K562 (cell line): ENCODE data around the gene LMNTD2. TPM values are rescaled to one million over a fixed set of nuclear protein-coding genes. Genes with fewer than 3 reads are reported as not detected.

Experiments used
- ATAC-seq: fragments of 200-7000 bp; cut with Tn5 transposase; 3 replicates; pipeline ENCODE4 v1.9.1; 2020; ENCODE audit warnings: moderate library complexity
- BruUV-seq: library from RNA; stranded (reverse); fragments of 400-500 nt; replicated peaks from 2 replicates; lab custom pipeline; 2021; lab: Mats Ljungman, UMichigan
- CTCF ChIA-PET: fragments of 300-600 bp; formaldehyde crosslinking; extraction: SDS; loops from one replicate; lab custom pipeline; 2021; ENCODE audit warnings: low intra/inter-chr PET ratio; lab: Yijun Ruan, JAX
- POLR2A ChIA-PET: fragments of 300-600, 350-650 bp; sonication (Branson Sonifier 250); formaldehyde crosslinking; extraction: SDS; loops from one replicate; lab custom pipeline; 2021; ENCODE audit warnings: antibody characterized with exemption, inconsistent platforms; lab: Yijun Ruan, JAX
- DNase-seq, 4 experiments: peaks; one replicate each; pipeline versions ENCODE4 v3.0.0 to v3.0.0-alpha.2; 2011 to 2018; ENCODE audit warnings: low spot score in 3 of 4, mixed read lengths in 3 of 4; ENCODE audit errors: extremely low read depth in 1 of 4
- FAIRE-seq: peaks from 2 replicates; lab custom pipeline; 2011; peaks lifted over from hg19 to GRCh38; lab: Jason Lieb, UNC
- H2AFZ ChIP-seq: 2 replicates; pipeline ENCODE4 v1.6.0; 2011; ENCODE audit warnings: low read depth, low read length, control low read depth, inconsistent platforms
- H3K27ac ChIP-seq: fragments of 200-600 bp; 3 replicates; pipeline ENCODE4 v1.8.0; 2011; ENCODE audit warnings: low read depth, mild to moderate bottlenecking, control low read depth, inconsistent platforms, low read length, moderate library complexity, mixed read lengths; ENCODE audit errors: extremely low read depth
- H3K27me3 ChIP-seq, 2 experiments: fragments of 300-600 bp in 1 of 2; 2 replicates in 1 of 2; 3 replicates in 1 of 2; pipeline versions ENCODE4 v1.6.0 to v1.8.0; 2011; ENCODE audit warnings: inconsistent platforms in 2 of 2, low read length in 2 of 2, mild to moderate bottlenecking in 1 of 2, mixed read lengths in 1 of 2, moderate library complexity in 1 of 2; ENCODE audit not compliant: control insufficient read depth in 2 of 2, insufficient read depth in 2 of 2
- H3K36me3 ChIP-seq: fragments of 300-600 bp; 3 replicates; pipeline ENCODE4 v1.8.0; 2011; ENCODE audit warnings: mild to moderate bottlenecking, low read length, inconsistent platforms; ENCODE audit not compliant: control insufficient read depth, insufficient read depth
- H3K4me1 ChIP-seq, 2 experiments: fragments of 200-600 bp in 1 of 2; replicated peaks in 1 of 2; 2 replicates in 1 of 2; 3 replicates in 1 of 2; pipeline versions ENCODE4 v1.5.1 to v1.8.0; 2011; ENCODE audit warnings: inconsistent platforms in 2 of 2, low read length in 2 of 2, mild to moderate bottlenecking in 1 of 2, mixed read lengths in 1 of 2, moderate library complexity in 1 of 2; ENCODE audit not compliant: control insufficient read depth in 2 of 2, insufficient read depth in 2 of 2
- H3K4me2 ChIP-seq: 2 replicates; pipeline ENCODE4 v1.6.1; 2011; ENCODE audit warnings: low read length, control low read depth, inconsistent platforms, mixed read lengths; ENCODE audit not compliant: insufficient read depth
- H3K4me3 ChIP-seq: fragments of 200-600 bp; sonication (generic), shearing (Covaris generic); 2 replicates; pipeline ENCODE4 v1.5.1; 2016; ENCODE audit warnings: control low read depth, inconsistent platforms
- H3K79me2 ChIP-seq: fragments of 200-600 bp; 3 replicates; pipeline ENCODE4 v1.8.0; 2011; ENCODE audit warnings: low read length, inconsistent platforms; ENCODE audit not compliant: control insufficient read depth, insufficient read depth
- H3K9ac ChIP-seq, 2 experiments: 2 replicates each; pipeline versions ENCODE4 v1.6.0 to v1.6.1; 2011; ENCODE audit warnings: low read depth in 2 of 2, low read length in 2 of 2, control low read depth in 1 of 2, inconsistent platforms in 1 of 2, mild to moderate bottlenecking in 1 of 2, mixed read lengths in 1 of 2; ENCODE audit not compliant: insufficient read depth in 1 of 2
- H3K9me1 ChIP-seq: one replicate; pipeline ENCODE4 v1.6.0; 2011; ENCODE audit warnings: inconsistent platforms, mild to moderate bottlenecking, low read length, moderate library complexity; ENCODE audit not compliant: control insufficient read depth, insufficient read depth
- H3K9me3 ChIP-seq: replicated peaks from 2 replicates; pipeline ENCODE4 v1.5.1; 2011; ENCODE audit warnings: low read depth, low read length, inconsistent platforms; ENCODE audit not compliant: control insufficient read depth, insufficient read depth
- H4K20me1 ChIP-seq: replicated peaks from 2 replicates; pipeline ENCODE4 v1.6.1; 2011; ENCODE audit warnings: low read length, inconsistent platforms, mixed read lengths; ENCODE audit not compliant: control insufficient read depth, insufficient read depth
- ASH1L ChIP-seq: fragments of 450-650 bp; IDR thresholded peaks from 2 replicates; pipeline ENCODE4 v1.6.1; 2018; ENCODE audit warnings: borderline replicate concordance, mild to moderate bottlenecking, low read depth; ENCODE audit not compliant: partially characterized antibody
- CHD2 ChIP-seq: IDR thresholded peaks from 2 replicates; pipeline ENCODE4 v1.6.1; 2011; ENCODE audit warnings: low read depth, low read length
- CREM ChIP-seq: IDR thresholded peaks from 2 replicates; pipeline ENCODE4 v1.6.1; 2014; ENCODE audit warnings: antibody characterized with exemption, low read depth
- CSDE1 ChIP-seq, 2 experiments: fragments of 450-650 bp; IDR thresholded peaks; 2 replicates each; pipeline ENCODE4 v1.6.1; 2016; ENCODE audit warnings: mild to moderate bottlenecking in 1 of 2
- ILK ChIP-seq: fragments of 450-650 bp; IDR thresholded peaks from 2 replicates; pipeline ENCODE4 v1.6.1; 2016; ENCODE audit warnings: missing genetic modification characterization, low read depth, mild to moderate bottlenecking, missing compliant biosample characterization, moderate library complexity, borderline replicate concordance
- KDM5B ChIP-seq: fragments of 200-600 bp; sonication (generic); IDR thresholded peaks from 2 replicates; pipeline ENCODE4 v1.6.1; 2012; ENCODE audit warnings: low read depth, mild to moderate bottlenecking, moderate library complexity, low read length, control low read depth, inconsistent platforms; ENCODE audit not compliant: insufficient replicate concordance
- NFE2L1 ChIP-seq: fragments of 450-650 bp; IDR thresholded peaks from 2 replicates; pipeline ENCODE4 v1.6.1; 2016; ENCODE audit warnings: missing genetic modification characterization, low read depth, mild to moderate bottlenecking, missing compliant biosample characterization, moderate library complexity, borderline replicate concordance
- SETDB1 ChIP-seq: IDR thresholded peaks from one replicate; pipeline ENCODE4 v1.6.1; 2012; ENCODE audit warnings: low read length, control low read depth, inconsistent platforms
- SP2 ChIP-seq: IDR thresholded peaks from 2 replicates; pipeline ENCODE4 v1.6.1; 2011; ENCODE audit warnings: mild to moderate bottlenecking, low read depth, low read length, moderate library complexity; ENCODE audit not compliant: poor library complexity, severe bottlenecking; ENCODE audit errors: extremely low read depth
- STAT5A ChIP-seq: IDR thresholded peaks from 2 replicates; pipeline ENCODE4 v1.6.1; 2012; ENCODE audit warnings: low read length, inconsistent platforms, borderline replicate concordance
- WHSC1 ChIP-seq: IDR thresholded peaks from one replicate; pipeline ENCODE4 v1.6.1; 2012; ENCODE audit warnings: low read length, control low read depth, inconsistent platforms
- ZNF444 ChIP-seq: fragments of 250-450 bp; sonication (Bioruptor Pico); IDR thresholded peaks from 2 replicates; pipeline ENCODE4 v1.4.0; 2020; ENCODE audit warnings: mild to moderate bottlenecking, moderate library complexity
- WGBS: fragments of 100-300 bp; shearing (Covaris generic); methylation state at CpG from one replicate; pipeline ENCODE4 v1.1.6; 2016; ENCODE audit warnings: low coverage, mixed read lengths; ENCODE audit not compliant: insufficient coverage; ENCODE audit errors: missing lambda C conversion rate; 5-methylcytosine and 5-hydroxymethylcytosine counted together
- in situ Hi-C: fragments of 300-500 bp; cut with MboI; formaldehyde crosslinking; loops from 4 replicates; pipeline ENCODE4 v1.15.0; 2018; ENCODE audit warnings: inconsistent platforms, mixed read lengths
- intact Hi-C: fragments of 100-400 bp; cut with micrococcal nuclease; formaldehyde crosslinking; loops from 2 replicates; pipeline ENCODE4 v1.14.2; 2022
- polyA plus RNA-seq, 8 experiments: library from polyadenylated mRNA; depleted of rRNA in 4 of 8; stranded (reverse) in 5 of 8; unstranded in 3 of 8; fragments of >200 nt; fragmentation: Nextera tagmentation in 2 of 8; fragmentation: Illumina TruSeq in 1 of 8; extraction: Ambion mirVana in 2 of 8; extraction: Trizol in 1 of 8; gene quantifications; 2 replicates each; pipeline versions ENCODE4 v1.2.1 to v1.2.3, GENCODE V29; 2011 to 2014; ENCODE audit warnings: inconsistent platforms in 1 of 8, missing spikeins in 1 of 8
- total RNA-seq, 7 experiments: library from RNA; depleted of rRNA in 6 of 7; stranded (reverse); fragments of >200 nt in 6 of 7; fragmentation: Illumina TruSeq in 2 of 7; extraction: Trizol in 2 of 7; gene quantifications; 2 replicates each; pipeline versions ENCODE4 v1.2.1 to v1.2.3, GENCODE V29; 2011 to 2021; ENCODE audit warnings: low replicate concordance in 1 of 7
- TF ChIP-seq, protein P1 (sequence below): fragments of 450-650 bp; formaldehyde crosslinking; IDR thresholded peaks from 2 replicates; pipeline ENCODE4 v1.4.0; 2020; ENCODE audit warnings: mild to moderate bottlenecking, moderate library complexity
- TF ChIP-seq, protein P2 (sequence below): sonication (generic); formaldehyde crosslinking; IDR thresholded peaks from 2 replicates; pipeline ENCODE4 v1.8.0; 2022; ENCODE audit warnings: mild to moderate bottlenecking, missing genetic modification reagents

The LMNTD2 gene
- total and polyA plus RNA-seq, 9 of the 15 experiments (the other 6 are each of a cell fraction or from before 2014, with no cell fraction given), result 0.48 to 4.2 (median 1.5) TPM; not detected in 3

DNA sequence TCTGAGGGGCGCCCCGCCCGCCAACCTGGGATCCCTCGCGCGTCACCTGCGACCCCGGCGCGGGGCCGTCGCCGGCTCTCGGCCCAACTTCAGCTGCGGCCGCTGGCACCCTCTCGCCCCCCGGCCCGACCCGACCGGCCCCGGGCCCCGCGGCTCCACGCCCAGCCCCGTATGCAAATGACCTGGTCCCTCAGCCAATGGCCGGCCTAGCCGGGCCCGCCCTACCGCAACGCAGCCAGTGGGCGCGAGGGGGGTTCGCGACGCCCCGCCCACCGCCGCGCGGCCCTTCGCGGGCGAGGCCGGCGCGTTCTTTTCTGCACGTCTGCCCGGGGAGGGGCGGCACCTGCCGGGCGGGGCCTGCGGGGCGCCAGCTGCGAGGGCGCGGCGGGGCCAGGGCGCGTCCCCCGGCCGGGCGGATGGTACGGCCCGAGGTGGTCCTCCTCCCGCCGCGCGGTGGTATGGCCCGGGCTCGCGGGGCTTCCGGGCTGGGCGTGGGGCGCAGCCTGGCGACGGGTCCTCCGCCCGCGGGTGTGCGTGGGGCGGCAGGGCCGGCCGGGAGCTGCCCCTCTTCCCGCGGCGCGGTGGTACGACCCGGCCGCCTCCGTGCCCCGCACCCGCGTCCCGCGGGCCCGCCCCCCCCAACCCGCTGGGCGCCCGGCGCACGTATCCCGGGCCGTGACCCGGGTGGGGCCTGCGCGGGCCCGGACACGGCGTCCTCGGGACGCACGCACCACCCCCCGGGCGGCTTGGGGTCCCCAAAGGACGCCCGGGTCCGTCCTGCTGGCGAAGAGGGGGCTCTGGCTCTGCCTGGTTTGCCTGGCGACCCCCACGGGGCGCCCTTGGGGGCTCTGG lies 8.0 kb upstream of the LMNTD2 start (continued):
- TF ChIP-seq STAT5A (no peak), CHD2 (0 out of 2 replicates have a peak, but pooled peaks have one; percentile 27), NFE2L1 (tag) (no peak), SP2 (peak; percentile 39), CREM (peak; percentile 86)

DNA sequence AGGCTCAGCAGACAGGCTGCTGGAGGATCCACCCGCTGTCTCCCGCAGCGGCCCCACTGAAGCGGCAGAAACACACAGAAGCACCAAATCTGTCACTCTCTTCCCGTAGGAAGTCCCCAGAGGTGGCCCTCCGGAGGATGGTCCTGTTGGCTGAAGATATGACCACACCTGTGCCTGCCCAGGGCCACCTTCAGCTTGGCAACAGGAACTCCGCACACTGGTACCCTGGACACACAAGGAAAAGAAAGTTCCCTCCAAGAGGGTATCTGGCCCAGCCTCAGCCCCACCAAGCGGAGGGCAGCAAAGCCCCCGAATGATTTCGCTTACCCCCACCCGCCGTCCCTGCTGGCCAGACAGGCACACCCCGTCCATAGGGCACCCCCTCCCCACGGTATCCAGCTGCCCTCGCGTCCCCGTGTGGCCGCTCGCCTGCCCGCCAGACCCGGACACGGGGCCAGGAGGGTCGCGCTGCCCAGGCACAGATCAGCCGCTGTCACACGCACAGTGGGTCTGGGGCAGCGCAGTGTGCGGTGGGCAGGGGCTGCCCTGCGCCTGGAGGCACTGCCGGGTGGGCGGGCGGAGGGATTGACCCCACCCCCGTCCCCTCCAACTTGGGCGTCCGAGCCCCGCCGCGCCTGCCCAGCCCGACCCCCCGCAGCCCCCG lies 7.2 kb upstream of the LMNTD2 start:
- no peak for DNase-seq
- H3K9me1 ChIP-seq, result no peaks in the 10 kb centered on the region
- H3K27ac ChIP-seq, result peak overlapping the region; percentile 38; the same call in 1 of the 3 replicates
- H4K20me1 ChIP-seq, result no peaks in the 10 kb centered on the region
- H3K36me3 ChIP-seq, result peaks cover 25% of the 10 kb centered on the region; the same call in 2 of the 3 replicates
- peak overlapping the region; percentile 68; the same call in 1 of the 2 replicates for H2AFZ ChIP-seq
- H3K4me2 ChIP-seq, result peak overlapping the region; percentile 91
- whole genome bisulfite sequencing, result 20% methylated on average over 32 of the region's 41 CpGs
- H3K4me1 ChIP-seq, result peaks cover 27 to 72% of the 10 kb centered on the region in 2 experiments
- ATAC-seq, result no peak; the same call in 1 of the 3 replicates
- H3K79me2 ChIP-seq, result peaks cover 30% of the 10 kb centered on the region
- peak overlapping the region; percentile 84 for H3K4me3 ChIP-seq
- CTCF ChIA-PET, result interaction anchor here (0.7 kb wide), 1 partner anchor 32 kb away, joined by 5 read pairs; the partner anchor contains the start of gene HRAS
- POLR2A ChIA-PET, result interaction anchor here (0.6 to 1.9 kb wide), 2 partner anchors 8 to 159 kb away, joined by 4 to 6 read pairs; no protein-coding TSS in a partner anchor
- intact Hi-C loops (loop anchor here (10.0 kb wide), 1 partner anchor 227 kb away; the partner anchor contains the start of genes CEND1 and SLC25A22), in situ Hi-C loops (no loop called here)
- peak; percentile 51 for FAIRE-seq
- no peaks in the 10 kb centered on the region for H3K27me3 ChIP-seq
- peak overlapping the region; percentile 53 to 93; a peak in 3 of 4 replicates for H3K9ac ChIP-seq
- H3K9me3 ChIP-seq, result no peaks in the 10 kb centered on the region
- BruUV-seq, result no TSS peak
- TF ChIP-seq WHSC1 (no peak), CSDE1 (IDR thresholded peaks at IDR 0.05) (no peak), SETDB1 (no peak), ZNF444 (CRISPR knock-in tag) (no peak), KDM5B (peak; percentile 22), ASH1L (no peak), ILK (tag) (no peak)
- TF ChIP-seq, protein P1, sequence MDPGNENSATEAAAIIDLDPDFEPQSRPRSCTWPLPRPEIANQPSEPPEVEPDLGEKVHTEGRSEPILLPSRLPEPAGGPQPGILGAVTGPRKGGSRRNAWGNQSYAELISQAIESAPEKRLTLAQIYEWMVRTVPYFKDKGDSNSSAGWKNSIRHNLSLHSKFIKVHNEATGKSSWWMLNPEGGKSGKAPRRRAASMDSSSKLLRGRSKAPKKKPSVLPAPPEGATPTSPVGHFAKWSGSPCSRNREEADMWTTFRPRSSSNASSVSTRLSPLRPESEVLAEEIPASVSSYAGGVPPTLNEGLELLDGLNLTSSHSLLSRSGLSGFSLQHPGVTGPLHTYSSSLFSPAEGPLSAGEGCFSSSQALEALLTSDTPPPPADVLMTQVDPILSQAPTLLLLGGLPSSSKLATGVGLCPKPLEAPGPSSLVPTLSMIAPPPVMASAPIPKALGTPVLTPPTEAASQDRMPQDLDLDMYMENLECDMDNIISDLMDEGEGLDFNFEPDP, result no peak
- TF ChIP-seq, protein P2, sequence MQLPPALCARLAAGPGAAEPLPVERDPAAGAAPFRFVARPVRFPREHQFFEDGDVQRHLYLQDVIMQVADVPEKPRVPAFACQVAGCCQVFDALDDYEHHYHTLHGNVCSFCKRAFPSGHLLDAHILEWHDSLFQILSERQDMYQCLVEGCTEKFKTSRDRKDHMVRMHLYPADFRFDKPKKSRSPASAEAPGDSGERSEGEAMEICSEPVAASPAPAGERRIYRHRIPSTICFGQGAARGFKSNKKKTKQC (CRISPR knock-in tag), result no peak
